VCaP (cell line): ENCODE data around the gene COQ4.

Experiments
- H3K27ac ChIP-seq: fragments of 450-650 bp; 2 replicates; pipeline ENCODE4 v1.5.1; 2017
- CTCF ChIP-seq: fragments of 450-650 bp; conservative IDR thresholded peaks from 2 replicates; pipeline ENCODE4 v1.5.1; 2017; ENCODE audit warnings: mild to moderate bottlenecking, moderate library complexity

COQ4 gene

GRCh38 chr9:128361296-128361985 is 38.8 kb downstream of the COQ4 start:
- H3K27ac ChIP-seq = peak overlapping the region; percentile 87
- no peak for TF ChIP-seq CTCF

- peak overlapping the region; percentile 87 for H3K27ac ChIP-seq
- peak; percentile 94 for TF ChIP-seq CTCF
Observed at GRCh38 chr9:128361986-128362646, 39.5 kb downstream of the COQ4 start.

- peak overlapping the region; percentile 87 for H3K27ac ChIP-seq
- TF ChIP-seq CTCF = no peak
Observed at GRCh38 chr9:128362774-128363173, 40.1 kb downstream of the COQ4 start.

GRCh38 chr9:128365525-128365924 is 42.9 kb downstream of the COQ4 start:
- H3K27ac ChIP-seq = no peak overlapping the region
- TF ChIP-seq CTCF = no peak

GRCh38 chr9:128369024-128369706 is 46.5 kb downstream of the COQ4 start:
- H3K27ac ChIP-seq = no peak overlapping the region
- TF ChIP-seq CTCF = no peak

GRCh38 chr9:128370367-128370751 is 47.7 kb downstream of the COQ4 start:
- TF ChIP-seq CTCF = no peak
- peak overlapping the region; percentile 86 for H3K27ac ChIP-seq
